B cell (primary cell): ENCODE results near the gene DPH6. TPM values are rescaled to one million over a fixed set of nuclear protein-coding genes. Genes with fewer than 3 reads are reported as not detected.
"Not testable (repeated sequence)": the region's sequence is repeated elsewhere in the genome, so short reads cannot be mapped to it uniquely, and the experiment has no call there.

Experiments used
- ATAC-seq: fragments of 200-7000 bp; cut with Tn5 transposase; one replicate; pipeline ENCODE4 v1.10.0; 2021; ENCODE audit warnings: low read depth, mild to moderate bottlenecking, moderate number of reproducible peaks, moderate library complexity
- CTCF ChIA-PET: fragments of 350-600 bp; sonication (Branson Sonifier 250); formaldehyde crosslinking; loops from one replicate; lab custom pipeline; 2021; ENCODE audit warnings: antibody characterized with exemption, inconsistent platforms; lab: Charles Lee
- POLR2A ChIA-PET: fragments of 350-600 bp; sonication (Branson Sonifier 250); formaldehyde crosslinking; loops from one replicate; lab custom pipeline; 2021; ENCODE audit warnings: antibody characterized with exemption; lab: Charles Lee
- DNase-seq: peaks from one replicate; pipeline ENCODE4 v3.0.0; 2013
- H2AFZ ChIP-seq: 2 replicates; pipeline ENCODE4 v1.6.1; 2012; ENCODE audit warnings: mild to moderate bottlenecking, low read depth, low read length; ENCODE audit not compliant: insufficient read depth, poor library complexity, severe bottlenecking
- H3K27ac ChIP-seq, 2 donors: 1 replicate in 1 of 2; 2 replicates in 1 of 2; pipeline ENCODE4 v1.5.1; 2012 to 2013; ENCODE audit warnings: low read length in 2 of 2, mild to moderate bottlenecking in 2 of 2, moderate library complexity in 1 of 2
- H3K27me3 ChIP-seq, 4 experiments: fragments of 200-600 bp in 1 of 4; sonication (generic) in 1 of 4; replicated peaks in 1 of 4; 1 replicate in 2 of 4; 2 replicates in 2 of 4; pipeline versions ENCODE4 v1.6.1 to v1.7.0; 2013 to 2016; ENCODE audit warnings: low read length in 3 of 4, mild to moderate bottlenecking in 2 of 4, mixed read lengths in 1 of 4, moderate library complexity in 1 of 4; ENCODE audit not compliant: insufficient read depth in 4 of 4, control insufficient read depth in 3 of 4; ENCODE audit errors: control extremely low read depth in 1 of 4
- H3K36me3 ChIP-seq, 2 experiments: replicated peaks in 1 of 2; 1 replicate in 1 of 2; 2 replicates in 1 of 2; pipeline versions ENCODE4 v1.6.1 to v1.7.1; 2013; ENCODE audit warnings: low read length in 1 of 2; ENCODE audit not compliant: insufficient read depth in 2 of 2, control insufficient read depth in 1 of 2; ENCODE audit errors: control extremely low read depth in 1 of 2, extremely low read depth in 1 of 2
- H3K4me1 ChIP-seq, 2 donors: fragments of 200-600 bp in 1 of 2; sonication (generic) in 1 of 2; 1 replicate in 1 of 2; 2 replicates in 1 of 2; pipeline versions ENCODE4 v1.5.1 to v1.6.1; 2013 to 2017; ENCODE audit warnings: low read length in 2 of 2; ENCODE audit not compliant: control insufficient read depth in 2 of 2, insufficient read depth in 2 of 2
- H3K4me2 ChIP-seq: replicated peaks from 2 replicates; pipeline ENCODE3; 2012; ENCODE audit warnings: mild to moderate bottlenecking, low read depth, low read length; ENCODE audit not compliant: poor library complexity, severe bottlenecking
- H3K4me3 ChIP-seq, 5 experiments: fragments of 200-600 bp in 1 of 5; sonication (generic) in 1 of 5; 1 replicate in 3 of 5; 2 replicates in 2 of 5; pipeline versions ENCODE4 v1.5.1 to v1.7.0; 2011 to 2016; ENCODE audit warnings: low read length in 4 of 5, mild to moderate bottlenecking in 4 of 5, low read depth in 2 of 5, control low read depth in 1 of 5, moderate library complexity in 1 of 5; ENCODE audit not compliant: insufficient read depth in 1 of 5; ENCODE audit errors: control extremely low read depth in 1 of 5, extremely low read depth in 1 of 5
- H3K79me2 ChIP-seq: fragments of 200-600 bp; sonication (generic); one replicate; pipeline ENCODE4 v1.6.0; 2016; ENCODE audit warnings: low read length; ENCODE audit not compliant: control insufficient read depth, insufficient read depth
- H3K9ac ChIP-seq: fragments of 200-600 bp; sonication (generic); 2 replicates; pipeline ENCODE4 v1.6.1; 2017; ENCODE audit warnings: mild to moderate bottlenecking, low read length, moderate library complexity
- H3K9me3 ChIP-seq, 3 donors: one replicate each; pipeline versions ENCODE4 v1.6.1 to v1.7.1; 2013; ENCODE audit warnings: low read length in 2 of 3; ENCODE audit not compliant: control insufficient read depth in 2 of 3, insufficient read depth in 1 of 3; ENCODE audit errors: control extremely low read depth in 1 of 3
- H4K20me1 ChIP-seq: 2 replicates; pipeline ENCODE4 v1.6.0; 2012; ENCODE audit warnings: mild to moderate bottlenecking, low read length; ENCODE audit not compliant: insufficient read depth, control insufficient read depth, poor library complexity, severe bottlenecking
- H3K27ac Mint-ChIP-seq: one replicate; pipeline ENCODE4 v1.8.0; 2021; ENCODE audit warnings: mixed read lengths
- H3K27me3 Mint-ChIP-seq: one replicate; pipeline ENCODE4 v1.8.0; 2021; ENCODE audit warnings: mixed read lengths
- H3K4me1 Mint-ChIP-seq: one replicate; pipeline ENCODE4 v1.8.0; 2021; ENCODE audit warnings: mixed read lengths
- H3K4me3 Mint-ChIP-seq: one replicate; pipeline ENCODE4 v1.8.0; 2021; ENCODE audit warnings: mixed read lengths
- H3K9me3 Mint-ChIP-seq: one replicate; pipeline ENCODE4 v1.8.0; 2022; ENCODE audit warnings: mixed read lengths; ENCODE audit not compliant: insufficient read depth
- EZH2 ChIP-seq: IDR thresholded peaks from 2 replicates; pipeline ENCODE4 v1.6.1; 2012; ENCODE audit warnings: borderline replicate concordance, low read depth, mild to moderate bottlenecking, moderate library complexity, low read length; ENCODE audit not compliant: insufficient read depth, poor library complexity, severe bottlenecking
- WGBS: methylation state at CpG from one replicate; pipeline ENCODE4 v1.1.5; 2013; ENCODE audit warnings: missing lambda C conversion rate; ENCODE audit not compliant: insufficient coverage; 5-methylcytosine and 5-hydroxymethylcytosine counted together
- intact Hi-C: fragments of 100-400 bp; cut with micrococcal nuclease; formaldehyde crosslinking; loops from one replicate; pipeline ENCODE4 v1.10.0; 2022
- polyA plus RNA-seq: library from polyadenylated mRNA; depleted of rRNA; stranded (reverse); fragments of >200 nt; gene quantifications from 2 replicates; pipeline ENCODE4 v1.2.3, GENCODE V29; 2012
- total RNA-seq, 2 donors: library from RNA; stranded (reverse); fragments of 120-200 nt in 1 of 2; gene quantifications; 1 replicate in 1 of 2; 2 replicates in 1 of 2; pipeline versions ENCODE4 v1.2.3 to v1.2.4, GENCODE V29; 2013 to 2022
- TF ChIP-seq, protein P1 (sequence below): fragments of 200-600 bp; IDR thresholded peaks from one replicate; pipeline ENCODE4 v1.8.0; 2022; ENCODE audit warnings: antibody characterized with exemption, mild to moderate bottlenecking

Gene DPH6
- total and polyA plus RNA-seq, 2 donors (not counting 1 experiment from before 2014, with no cell fraction given) = 5.4 to 13.3 TPM

GRCh38 chr15:35393398-35393797, 152.6 kb downstream of the DPH6 start:
- Histone ChIP-seq H3K4me2 (no peak overlapping the region), H2AFZ (no peak overlapping the region), H3K4me1 (no peaks in the 10 kb centered on the region), H3K4me3 (no peak overlapping the region), H3K27ac (no peak overlapping the region), H3K79me2 (no peaks in the 10 kb centered on the region), H4K20me1 (no peaks in the 10 kb centered on the region), H3K9me3 (peaks cover 0 to 3% (median 0%) of the 10 kb centered on the region in 3 donors), H3K27me3 (no peaks in the 10 kb centered on the region), H3K36me3 (peaks cover 0 to 2% of the 10 kb centered on the region in 2 experiments), H3K9ac (no peak overlapping the region)
- no peak for TF ChIP-seq EZH2
- TF ChIP-seq, protein P1, sequence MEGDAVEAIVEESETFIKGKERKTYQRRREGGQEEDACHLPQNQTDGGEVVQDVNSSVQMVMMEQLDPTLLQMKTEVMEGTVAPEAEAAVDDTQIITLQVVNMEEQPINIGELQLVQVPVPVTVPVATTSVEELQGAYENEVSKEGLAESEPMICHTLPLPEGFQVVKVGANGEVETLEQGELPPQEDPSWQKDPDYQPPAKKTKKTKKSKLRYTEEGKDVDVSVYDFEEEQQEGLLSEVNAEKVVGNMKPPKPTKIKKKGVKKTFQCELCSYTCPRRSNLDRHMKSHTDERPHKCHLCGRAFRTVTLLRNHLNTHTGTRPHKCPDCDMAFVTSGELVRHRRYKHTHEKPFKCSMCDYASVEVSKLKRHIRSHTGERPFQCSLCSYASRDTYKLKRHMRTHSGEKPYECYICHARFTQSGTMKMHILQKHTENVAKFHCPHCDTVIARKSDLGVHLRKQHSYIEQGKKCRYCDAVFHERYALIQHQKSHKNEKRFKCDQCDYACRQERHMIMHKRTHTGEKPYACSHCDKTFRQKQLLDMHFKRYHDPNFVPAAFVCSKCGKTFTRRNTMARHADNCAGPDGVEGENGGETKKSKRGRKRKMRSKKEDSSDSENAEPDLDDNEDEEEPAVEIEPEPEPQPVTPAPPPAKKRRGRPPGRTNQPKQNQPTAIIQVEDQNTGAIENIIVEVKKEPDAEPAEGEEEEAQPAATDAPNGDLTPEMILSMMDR = no peak
- no peak overlapping the region for H3K27ac Mint-ChIP-seq
- no CpG with 5 or more reads among the region's 2 CpGs for WGBS
- POLR2A ChIA-PET = no interaction called here
- no peaks in the 10 kb centered on the region for H3K27me3 Mint-ChIP-seq
- H3K9me3 Mint-ChIP-seq = no peaks in the 10 kb centered on the region
- CTCF ChIA-PET = no interaction called here
- DNase-seq (no peak), ATAC-seq (no peak)
- intact Hi-C loops = no loop called here
- H3K4me3 Mint-ChIP-seq = no peak overlapping the region
- H3K4me1 Mint-ChIP-seq = no peaks in the 10 kb centered on the region

DNA sequence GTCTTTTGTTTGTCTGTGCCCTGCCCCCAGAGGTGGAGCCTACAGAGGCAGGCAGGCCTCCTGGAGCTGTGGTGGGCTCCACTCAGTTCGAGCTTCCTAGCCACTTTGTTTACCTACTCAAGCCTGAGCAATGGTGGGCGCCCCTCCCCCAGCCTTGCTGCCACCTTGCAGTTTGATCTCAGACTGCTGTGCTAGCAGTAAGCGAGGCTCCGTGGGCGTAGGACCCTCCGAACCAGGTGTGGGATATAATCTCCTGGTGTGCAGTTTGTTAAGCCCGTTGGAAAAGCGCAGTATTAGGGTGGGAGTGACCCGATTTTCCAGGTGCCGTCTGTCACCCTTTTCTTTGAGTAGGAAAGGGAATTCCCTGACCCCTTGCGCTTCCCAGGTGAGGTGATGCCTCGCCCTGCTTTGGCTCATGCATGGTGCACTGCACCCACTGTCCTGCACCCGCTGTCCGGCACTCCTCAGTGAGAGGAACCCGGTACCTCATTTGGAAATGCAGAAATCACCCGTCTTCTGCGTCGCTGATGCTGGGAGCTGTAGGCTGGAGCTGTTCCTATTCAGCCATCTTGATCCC, 154.5 kb downstream of the DPH6 start:
- 98% methylated on average over 12 of the region's 18 CpGs for WGBS

More for the DNA sequence above, 154.5 kb downstream of the DPH6 start:
- H2AFZ ChIP-seq, H3K9me3 ChIP-seq, H3K79me2 ChIP-seq, H3K27me3 ChIP-seq, H4K20me1 ChIP-seq, ATAC-seq, H3K4me1 ChIP-seq, H3K36me3 ChIP-seq, H3K4me3 ChIP-seq, H3K4me1 Mint-ChIP-seq, DNase-seq, H3K27ac ChIP-seq, H3K4me3 Mint-ChIP-seq, H3K4me2 ChIP-seq, H3K9me3 Mint-ChIP-seq, H3K27ac Mint-ChIP-seq, CTCF ChIA-PET, H3K27me3 Mint-ChIP-seq, POLR2A ChIA-PET, H3K9ac ChIP-seq, intact Hi-C loops: not testable (repeated sequence)
